Measurements from ENCODE around the gene SUV39H2.
"Not testable (repeated sequence)": the region's sequence is repeated elsewhere in the genome, so short reads cannot be mapped to it uniquely, and the experiment has no call there.

The SUV39H2 gene

DNA sequence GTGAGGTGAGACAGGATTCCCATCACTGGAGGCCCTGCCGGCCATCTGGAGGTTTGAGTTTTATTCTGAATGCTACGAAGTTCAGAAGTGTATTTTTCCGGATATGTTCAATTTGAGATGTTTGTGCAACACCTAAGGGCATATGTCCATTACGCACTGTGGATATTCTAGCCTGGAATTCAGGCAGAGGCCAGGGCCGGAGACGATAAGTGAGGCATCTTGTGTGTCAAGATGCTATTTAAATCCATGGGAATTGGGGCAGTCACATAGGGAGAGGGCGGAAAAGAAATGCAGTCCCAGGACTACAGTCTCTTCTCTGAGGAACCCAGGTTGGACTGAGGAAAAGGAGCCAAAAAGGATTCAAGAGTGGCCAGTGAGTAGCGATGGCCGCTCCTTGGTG, 1.9 kb upstream of the SUV39H2 start:
- DNase-seq (ENCODE audit: low spot score) = no peak

DNA sequence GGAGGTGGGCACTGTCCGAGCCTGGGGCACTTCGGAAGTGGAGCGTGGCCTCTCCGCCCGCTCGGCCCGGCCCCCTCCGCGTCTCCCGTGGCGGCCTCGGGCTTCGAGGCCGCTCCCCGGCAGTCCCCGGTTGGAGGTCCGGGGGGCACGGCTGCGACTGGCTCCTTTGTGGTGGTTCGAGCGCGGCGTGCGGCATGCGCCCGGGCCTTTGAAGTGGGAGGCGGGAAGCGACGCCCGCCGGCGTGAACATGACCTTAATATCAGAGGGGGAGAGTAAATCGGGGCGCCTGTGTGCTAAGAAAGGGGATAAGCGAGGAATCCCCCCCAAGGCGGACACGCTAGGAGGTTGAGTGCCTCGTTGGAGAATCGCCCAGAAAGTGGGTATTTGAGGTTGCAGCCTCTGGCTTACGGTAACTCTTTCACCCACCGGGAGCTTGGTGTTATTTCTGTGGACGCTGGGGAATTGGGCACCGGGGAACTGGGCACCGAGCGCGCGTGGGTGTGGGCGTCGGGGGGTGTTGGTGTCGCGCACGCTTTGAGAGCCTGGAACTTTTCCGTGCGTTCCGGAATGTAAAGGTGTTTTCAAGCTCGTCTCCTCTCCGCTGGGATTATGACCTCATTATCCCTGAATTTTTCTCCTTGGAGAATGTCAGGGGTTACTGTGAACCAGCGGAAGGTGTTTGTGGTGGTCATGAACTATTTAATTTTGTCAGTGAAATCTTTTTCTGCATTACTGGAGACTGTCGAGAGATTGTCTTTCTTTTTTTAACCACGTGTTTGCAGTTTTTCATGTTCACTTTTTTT, 660 bp downstream of the SUV39H2 start:
- no peak for DNase-seq (ENCODE audit: low spot score)

DNA sequence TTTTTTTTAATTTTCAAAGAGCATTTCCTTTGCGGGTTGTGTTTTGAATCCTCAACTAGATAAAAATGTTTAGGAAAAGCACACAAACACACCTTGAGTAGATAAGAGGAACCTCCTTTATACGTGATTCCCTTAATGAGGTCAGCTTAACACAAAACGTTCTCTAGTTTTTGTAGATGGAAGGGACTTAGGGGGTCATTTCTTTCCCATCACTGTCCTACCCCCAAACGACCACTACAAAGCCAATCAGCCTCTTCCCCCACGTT, 1.2 kb downstream of the SUV39H2 start:
- DNase-seq (ENCODE audit: low spot score) = no peak

DNA sequence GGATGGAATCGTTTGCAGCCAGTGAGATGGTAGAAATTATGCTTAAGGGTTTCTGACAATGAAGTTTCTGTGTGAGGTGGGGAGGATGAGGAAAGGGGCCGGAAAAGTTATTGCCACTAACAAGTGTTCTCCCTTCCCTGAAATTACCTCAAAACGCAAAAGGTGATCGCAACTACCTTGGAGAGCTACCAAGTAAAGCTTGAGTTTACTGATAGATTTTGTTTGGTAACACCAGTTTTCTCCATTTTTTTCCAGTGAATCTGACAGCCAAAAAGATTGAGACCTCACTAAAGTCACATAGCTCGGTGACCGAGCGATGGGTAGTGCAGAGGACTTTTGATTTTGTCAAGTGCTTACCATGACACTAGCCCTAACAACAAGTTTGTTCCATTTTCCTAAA, 1.6 kb downstream of the SUV39H2 start:
- DNase-seq (ENCODE audit: low spot score) = no peak

DNA sequence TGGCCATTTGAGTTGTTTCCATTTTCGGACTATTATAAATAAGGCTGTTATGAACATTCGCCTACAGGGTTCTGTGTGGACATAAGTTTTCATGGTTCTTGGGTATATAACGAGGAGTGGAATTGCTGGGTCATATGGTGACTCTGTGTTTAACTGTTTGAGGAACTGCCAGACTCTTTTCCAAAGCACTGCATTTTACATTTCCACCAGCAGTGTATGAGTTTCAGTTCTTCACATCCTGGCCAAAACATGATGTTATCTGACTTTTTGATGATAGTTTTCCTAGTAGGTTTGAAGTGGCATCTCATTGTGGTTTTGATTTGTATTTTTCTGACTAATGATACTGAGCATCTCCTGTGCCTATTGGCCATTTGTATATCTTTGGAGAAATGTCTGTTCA, 5.4 kb downstream of the SUV39H2 start:
- no peak for DNase-seq (ENCODE audit: low spot score)

DNA sequence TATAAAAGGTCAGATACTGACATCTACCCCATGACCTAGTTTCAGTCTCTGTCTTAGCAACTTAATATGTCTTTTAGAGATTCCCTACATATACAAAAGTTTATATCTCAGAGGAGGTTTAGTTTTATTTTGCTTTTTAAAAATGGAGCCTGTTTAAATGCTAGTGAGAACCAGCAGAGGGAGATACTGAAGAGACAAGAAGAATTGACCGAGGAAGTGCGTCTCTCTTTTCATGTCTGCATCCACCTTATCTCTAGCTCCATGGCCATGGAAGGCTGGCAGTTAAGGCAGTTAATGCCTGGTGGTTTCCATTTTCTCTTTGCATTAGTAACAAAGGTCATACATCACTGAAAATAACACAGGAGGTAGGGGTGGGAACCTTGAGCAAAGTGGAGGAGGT, 10.7 kb downstream of the SUV39H2 start:
- DNase-seq (ENCODE audit: low spot score) = no peak

DNA sequence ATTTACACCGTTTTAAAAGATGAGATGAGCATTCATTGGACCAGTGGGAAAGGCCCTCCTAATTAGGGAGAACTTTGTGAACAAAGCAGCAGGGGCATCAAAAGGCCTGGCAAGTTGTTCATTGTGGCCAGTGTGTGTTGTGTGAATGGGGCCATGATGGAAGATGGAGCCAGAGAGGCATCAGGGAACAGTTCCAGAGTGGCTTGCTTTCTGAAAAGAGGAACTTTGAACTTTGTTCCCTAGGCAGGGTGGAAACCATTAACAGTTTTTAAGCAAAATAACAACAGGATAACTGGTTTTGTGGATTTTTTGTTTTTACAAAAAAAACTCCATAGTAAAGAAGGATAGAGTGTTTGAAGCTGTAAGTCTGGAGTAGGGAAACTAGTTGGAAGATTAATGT, 12.5 kb downstream of the SUV39H2 start:
- DNase-seq (ENCODE audit: low spot score) = no peak

DNA sequence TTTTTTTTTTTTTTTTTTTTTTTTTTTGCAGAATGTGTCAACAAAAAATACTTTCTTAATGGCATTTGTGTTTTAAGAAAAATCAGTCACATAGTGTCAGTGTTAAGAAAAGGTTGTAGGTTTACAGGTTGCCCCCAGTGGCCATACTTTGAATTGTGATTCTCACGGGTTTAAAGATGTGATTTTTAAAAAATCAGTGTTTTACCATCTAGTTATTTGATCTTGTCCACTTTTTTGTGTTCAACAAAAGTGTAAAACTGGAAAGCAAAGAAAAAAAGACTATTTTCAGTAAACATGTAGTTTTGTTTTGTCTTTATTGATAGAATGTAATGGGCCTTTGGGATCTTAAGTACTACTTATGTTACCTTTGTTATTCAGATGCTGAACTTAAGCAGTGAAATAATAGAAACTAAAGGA, 25.7 kb downstream of the SUV39H2 start:
- no peak for DNase-seq (ENCODE audit: low spot score)

DNA sequence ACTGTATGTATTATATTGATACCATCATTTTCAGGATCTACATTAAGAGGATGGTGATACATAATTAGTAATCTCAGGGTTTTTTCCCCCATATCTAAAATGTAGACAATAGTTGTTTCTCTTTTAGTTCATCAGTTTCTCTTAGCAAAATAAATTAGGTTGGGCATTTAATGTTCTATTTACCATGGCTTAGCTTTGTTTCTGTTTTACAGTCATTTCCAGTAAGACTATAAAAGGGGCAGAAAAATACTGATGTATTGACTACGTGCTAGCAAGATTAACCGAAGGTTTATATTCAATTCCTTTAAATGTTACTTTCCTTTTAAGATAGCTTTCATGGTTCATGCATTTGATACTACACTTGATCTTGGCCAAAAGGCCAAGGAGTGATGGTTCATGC, 26.2 kb downstream of the SUV39H2 start:
- no peak for DNase-seq (ENCODE audit: low spot score)

DNA sequence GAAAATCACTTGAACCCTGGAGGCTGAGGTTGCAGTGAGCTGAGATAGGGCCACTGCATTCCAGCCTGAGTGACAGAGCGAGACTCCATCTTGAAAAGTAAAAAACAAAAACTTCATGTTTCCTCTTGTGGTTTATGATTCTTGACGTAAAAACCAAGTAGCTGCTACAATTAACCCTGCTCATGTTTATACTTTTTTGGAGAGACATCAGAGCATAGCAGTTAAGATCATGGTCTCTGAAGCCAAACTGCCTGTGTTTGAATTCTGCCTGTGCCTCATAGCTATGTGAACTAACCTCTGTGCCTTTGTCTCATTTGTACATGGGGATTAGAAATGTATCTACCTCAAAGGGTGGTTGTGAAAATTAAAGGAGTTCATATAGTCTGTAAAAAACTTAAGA, 27.2 kb downstream of the SUV39H2 start:
- no peak for DNase-seq (ENCODE audit: low spot score)

DNA sequence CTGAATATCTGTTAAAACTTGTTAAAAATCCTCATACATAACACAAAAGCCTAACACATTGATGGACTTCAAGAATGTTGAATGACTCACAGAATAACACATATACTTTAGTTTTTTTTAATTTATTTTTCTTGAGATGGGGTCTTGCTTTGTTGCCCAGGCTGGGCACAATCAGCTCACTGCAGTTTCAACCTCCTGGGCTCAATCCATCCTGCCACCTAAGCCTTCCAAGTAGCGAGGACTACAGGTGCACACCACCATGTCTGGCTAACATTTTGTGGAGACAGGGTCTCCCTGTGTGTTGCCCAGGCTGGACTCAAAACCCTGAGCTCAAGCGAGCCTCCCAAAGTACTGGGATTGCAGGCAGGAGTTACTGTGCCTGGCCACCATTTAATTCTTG, 28.1 kb downstream of the SUV39H2 start:
- DNase-seq (ENCODE audit: low spot score) = no peak

DNA sequence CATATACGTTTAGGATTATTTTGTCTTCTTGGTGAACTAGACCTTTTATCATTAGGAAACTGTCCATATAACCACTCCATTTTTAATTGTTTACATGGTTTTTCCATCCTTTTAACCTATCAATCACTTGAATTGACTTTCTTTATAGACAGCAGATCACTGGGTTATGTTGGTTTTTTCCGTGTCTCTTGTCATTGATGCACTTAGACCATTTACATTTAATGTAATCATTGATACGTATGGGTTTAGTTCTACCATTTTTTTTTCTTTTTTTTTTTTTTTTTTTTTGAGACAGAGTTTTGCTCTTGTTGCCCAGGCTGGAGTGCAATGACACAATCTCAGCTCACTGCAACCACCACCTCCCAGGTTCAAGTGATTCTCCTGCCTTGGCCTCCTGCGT, 28.9 kb downstream of the SUV39H2 start:
- not testable (repeated sequence) for DNase-seq (ENCODE audit: low spot score)

DNA sequence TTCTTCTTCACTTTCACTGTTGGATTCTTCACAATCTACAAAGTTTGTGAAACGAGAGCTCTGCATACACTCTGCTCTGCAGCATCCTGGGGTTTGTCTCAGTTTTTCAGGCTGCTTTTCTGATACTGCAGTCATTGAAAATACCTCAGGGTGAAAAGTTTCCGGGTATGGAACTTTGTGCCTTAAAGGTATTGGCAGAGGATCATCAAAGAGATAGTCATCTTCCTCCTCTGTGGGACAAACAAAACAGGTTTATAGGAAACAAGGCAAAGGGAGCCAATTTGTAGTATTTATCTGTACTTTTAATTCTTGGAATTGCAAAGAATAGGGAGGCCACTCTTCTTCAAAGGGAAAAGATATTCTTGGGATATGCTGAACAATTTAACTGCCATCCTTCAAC, 30.4 kb downstream of the SUV39H2 start:
- DNase-seq (ENCODE audit: low spot score) = no peak

DNA sequence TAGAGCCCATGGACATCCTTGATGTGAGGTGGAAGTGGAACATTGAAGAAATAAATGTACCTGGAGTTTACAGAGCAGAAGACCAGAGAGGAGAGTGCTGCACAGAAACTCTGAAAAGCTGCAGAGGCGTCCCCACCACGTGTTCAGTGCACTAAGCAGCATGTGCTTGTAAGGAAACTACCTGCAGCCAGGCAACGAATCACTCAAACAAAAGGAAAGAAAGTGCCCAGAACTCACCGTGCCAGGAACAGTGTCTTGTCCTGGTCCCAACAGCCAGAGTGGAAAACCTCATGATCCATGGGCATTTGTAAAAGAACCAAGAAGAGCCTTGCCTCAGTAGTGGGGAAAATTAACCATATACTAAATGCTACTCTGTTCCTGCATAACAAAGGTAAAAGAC, 32.3 kb downstream of the SUV39H2 start:
- DNase-seq (ENCODE audit: low spot score) = no peak

DNA sequence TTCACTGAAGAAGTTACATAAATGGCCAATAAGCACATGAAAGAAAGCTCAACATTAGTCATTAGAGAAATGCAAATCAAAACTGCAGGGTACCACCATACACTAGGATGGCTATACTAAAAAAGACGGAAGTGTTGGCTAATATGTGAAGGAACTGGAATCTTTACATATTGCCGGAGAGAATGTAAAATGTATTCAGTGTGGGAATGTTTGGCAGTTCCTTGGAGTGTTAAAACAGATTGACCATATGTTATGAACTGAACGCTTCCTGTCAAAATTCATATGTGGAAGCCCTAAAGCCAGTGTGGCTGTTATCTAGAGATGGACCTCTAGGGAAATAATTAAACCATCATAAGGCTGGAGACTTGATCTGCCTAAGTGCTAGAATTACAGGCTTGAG, 33.1 kb downstream of the SUV39H2 start:
- no peak for DNase-seq (ENCODE audit: low spot score)

DNA sequence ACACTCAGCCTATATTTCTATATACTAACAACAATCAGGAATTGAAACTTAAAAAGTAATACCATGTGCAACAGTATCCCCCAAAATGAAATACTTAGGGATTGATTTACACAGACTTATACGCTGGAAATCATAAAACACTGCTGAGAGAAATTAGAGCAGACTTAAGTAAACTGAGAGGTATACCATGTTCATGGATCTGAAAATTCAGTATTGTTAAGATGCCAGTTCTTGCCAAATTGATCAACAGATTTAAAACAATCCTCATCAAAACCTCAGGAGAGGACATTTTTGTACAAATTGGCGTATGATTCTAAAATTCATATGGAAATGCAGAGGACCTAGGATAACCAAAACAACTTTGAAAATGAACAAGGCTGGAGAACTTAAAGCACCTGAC, 37.9 kb downstream of the SUV39H2 start:
- no peak for DNase-seq (ENCODE audit: low spot score)

DNA sequence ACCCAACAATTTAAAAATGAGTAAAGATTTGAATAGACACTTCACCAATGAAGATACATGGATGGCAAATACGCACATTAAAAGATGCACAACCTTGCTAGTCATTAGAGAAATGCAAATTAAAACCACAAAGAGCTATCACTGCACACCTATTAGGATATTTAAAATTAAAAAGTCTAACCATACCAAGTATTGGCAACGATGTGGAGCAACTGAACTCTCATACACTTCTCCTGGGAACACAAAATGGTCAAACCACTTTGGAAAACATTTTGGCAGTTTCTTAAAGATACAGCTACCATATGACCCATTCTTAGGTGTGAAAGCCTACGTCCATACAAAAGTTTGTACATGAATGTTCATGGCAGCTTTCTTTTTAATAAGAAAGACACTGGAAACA, 39.2 kb downstream of the SUV39H2 start:
- DNase-seq (ENCODE audit: low spot score) = no peak

DNA sequence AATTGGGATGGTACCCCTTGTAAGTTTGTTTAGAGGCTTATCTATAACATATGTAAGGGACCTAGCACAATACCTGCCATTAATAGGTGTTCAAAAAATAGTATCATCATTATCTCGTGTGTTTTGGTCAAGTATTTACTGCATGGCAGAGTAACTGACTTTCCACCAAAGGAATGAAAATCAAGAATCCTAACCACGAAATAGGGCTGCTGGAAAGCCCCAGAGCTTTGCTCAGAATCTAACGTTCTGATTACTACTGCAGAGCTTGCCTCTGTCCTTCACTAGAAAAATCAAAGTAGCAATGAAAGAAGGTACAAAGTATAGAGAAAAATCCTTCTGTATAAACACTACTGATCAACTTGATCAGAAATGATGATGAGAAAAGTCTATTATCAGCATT, 40.3 kb downstream of the SUV39H2 start:
- DNase-seq (ENCODE audit: low spot score) = no peak

DNA sequence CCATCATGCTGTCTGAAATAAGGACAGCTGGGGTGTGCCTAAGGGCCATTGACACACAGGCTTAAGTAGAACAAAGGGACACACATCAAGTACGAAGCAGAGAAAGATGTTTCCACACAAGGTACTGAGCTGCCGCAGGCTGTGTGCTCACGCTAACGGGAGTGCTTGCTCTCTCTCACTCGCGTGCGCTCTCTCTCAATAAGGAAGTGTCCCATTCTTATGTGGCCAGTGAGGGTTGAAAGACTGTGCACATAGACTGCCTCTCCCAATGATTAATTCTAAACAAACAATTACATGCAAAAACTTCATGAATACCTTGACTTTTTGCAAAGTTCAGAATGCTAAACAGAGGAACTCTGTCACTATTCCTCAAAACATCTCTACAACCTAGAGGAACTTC, 45.3 kb downstream of the SUV39H2 start:
- DNase-seq (ENCODE audit: low spot score) = no peak

DNA sequence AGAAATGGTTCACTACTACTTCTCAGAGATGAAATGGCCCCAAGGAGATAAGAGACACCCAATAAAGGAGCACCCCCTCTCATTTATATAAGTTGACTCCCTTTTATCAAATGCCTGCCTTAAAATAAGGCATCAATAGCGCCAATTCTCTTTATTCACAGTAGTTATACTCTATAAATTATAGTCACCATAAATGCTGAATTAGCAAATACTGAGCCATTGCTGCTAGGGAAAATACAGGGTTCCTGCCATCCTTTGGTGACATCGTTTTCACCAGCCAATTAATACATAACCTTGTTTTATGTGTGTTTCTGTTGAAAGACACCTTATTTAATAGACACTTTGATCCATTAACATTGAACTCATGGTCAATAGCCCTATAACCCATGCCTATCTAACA, 46.6 kb downstream of the SUV39H2 start:
- no peak for DNase-seq (ENCODE audit: low spot score)

DNA sequence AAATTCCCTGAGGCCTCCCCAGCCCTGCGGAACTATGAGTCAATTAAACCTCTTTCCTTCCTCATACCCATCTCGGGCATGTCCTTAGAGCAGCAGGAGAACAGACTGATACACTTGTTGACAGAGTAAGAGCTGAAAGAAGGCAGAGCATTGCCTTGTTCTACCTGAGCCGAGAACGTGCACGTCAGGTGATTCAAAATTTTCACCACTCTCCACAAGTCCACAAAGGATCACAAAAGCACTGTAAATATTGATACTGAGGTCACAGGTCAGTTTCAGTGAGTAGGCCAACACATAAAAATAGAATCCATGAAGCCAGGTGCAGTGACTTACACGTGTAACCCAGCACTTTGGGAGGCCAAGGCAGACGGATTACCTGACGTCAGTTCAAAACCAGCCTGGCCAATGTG, 47.4 kb downstream of the SUV39H2 start:
- no peak for DNase-seq (ENCODE audit: low spot score)

DNA sequence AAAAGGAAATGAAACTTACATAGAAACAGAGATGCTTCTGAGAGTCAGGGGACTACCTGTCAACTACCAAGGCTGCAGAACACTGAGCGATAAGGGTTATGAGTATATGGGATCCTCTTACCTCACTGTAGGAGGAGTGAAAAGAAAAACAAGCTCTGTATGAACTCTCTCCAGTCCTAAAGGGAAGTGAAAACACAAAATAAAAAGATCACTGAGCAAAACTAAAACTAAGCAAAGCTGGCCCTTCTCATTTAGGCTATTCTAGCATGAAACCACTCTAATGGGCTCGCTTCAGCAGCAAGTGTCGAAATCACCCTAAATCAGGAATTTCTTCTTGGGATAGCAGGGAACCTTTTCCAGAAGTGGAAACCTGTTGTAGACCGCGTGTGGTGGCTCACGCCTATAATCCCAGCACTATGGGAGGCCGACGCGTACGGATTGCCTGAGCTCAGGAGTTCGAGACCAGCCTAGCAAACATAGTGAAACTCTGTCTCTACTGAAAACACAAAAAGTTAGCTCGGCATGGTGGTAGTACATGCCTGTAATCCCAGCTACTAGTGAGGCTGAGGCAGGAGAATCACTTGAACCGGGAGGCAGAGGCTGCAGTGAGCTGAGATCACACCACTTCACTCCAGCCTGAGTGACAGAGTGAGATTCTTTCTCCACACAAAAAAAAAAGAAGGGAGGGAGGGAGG, 48.2 kb downstream of the SUV39H2 start:
- no peak for DNase-seq (ENCODE audit: low spot score)

DNA sequence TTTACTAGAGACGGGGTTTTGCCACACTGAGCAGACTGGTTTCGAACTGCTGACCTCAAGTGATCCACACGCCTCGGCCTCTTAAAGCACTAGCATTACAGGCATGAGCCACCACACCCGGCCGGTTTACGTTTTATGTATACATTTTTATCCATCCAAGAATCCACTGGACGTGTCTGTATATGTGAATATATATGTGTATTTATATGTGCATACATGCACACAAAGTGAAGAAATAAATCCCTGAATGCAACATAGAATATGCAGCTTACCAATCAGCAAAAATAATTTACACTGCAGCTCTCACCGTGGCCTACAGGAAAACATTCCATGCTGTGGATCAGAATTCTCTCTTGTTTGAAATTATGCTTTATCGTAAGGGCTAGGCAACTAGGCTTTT, 51.9 kb downstream of the SUV39H2 start:
- no peak for DNase-seq (ENCODE audit: low spot score)

DNA sequence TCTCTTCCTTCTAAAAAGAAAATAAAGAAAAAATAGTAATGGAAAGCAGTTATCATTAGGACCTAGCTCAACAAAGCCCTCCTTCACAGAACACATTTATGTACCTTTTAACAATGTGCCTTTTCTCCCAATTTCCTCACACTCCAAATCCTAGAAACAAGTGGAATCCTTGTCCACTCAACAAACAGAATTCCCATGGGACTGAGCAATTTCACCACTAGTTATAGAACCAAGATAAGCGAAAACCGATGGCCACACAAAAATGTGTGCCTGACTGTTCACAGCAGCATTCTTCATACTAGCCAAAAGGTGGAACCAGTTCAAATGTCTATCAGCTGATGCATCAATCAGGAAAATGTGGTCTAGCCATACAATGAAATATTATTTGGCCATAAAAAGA, 57.9 kb downstream of the SUV39H2 start:
- DNase-seq (ENCODE audit: low spot score) = no peak

Data from hematopoietic multipotent progenitor cell treated with erythropoietin and hydrocortisone succinate and interleukin-3 and kit ligand, for 17 days (in vitro differentiated cells).